Sigmoid colon (tissue), 7 donors: ENCODE data around the gene RPTOR. TPM values are rescaled to one million over a fixed set of nuclear protein-coding genes. Genes with fewer than 3 reads are reported as not detected.

Experiments used
- DNase-seq: peaks from one replicate; pipeline ENCODE4 v3.0.0-alpha.2; 2019
- H3K27ac ChIP-seq, 4 donors: fragments of 200-600 bp; sonication (generic); one replicate each; pipeline ENCODE4 v1.5.1; 2016 to 2019; ENCODE audit warnings: mild to moderate bottlenecking in 1 of 4
- H3K27me3 ChIP-seq, 3 donors: fragments of 200-600 bp; sonication (generic); one replicate each; pipeline ENCODE4 v1.5.1; 2019; ENCODE audit warnings: mild to moderate bottlenecking in 1 of 3
- H3K36me3 ChIP-seq, 4 donors: fragments of 200-600 bp; sonication (generic); one replicate each; pipeline ENCODE4 v1.5.1; 2016 to 2019
- H3K4me1 ChIP-seq, 4 donors: fragments of 200-600 bp; sonication (generic); one replicate each; pipeline ENCODE4 v1.5.1; 2017 to 2019
- H3K4me3 ChIP-seq, 4 donors: fragments of 200-600 bp; sonication (generic); one replicate each; pipeline ENCODE4 v1.5.1; 2017 to 2019; ENCODE audit warnings: mild to moderate bottlenecking in 2 of 4, moderate library complexity in 1 of 4
- H3K9me3 ChIP-seq, 4 donors: fragments of 200-600 bp in 3 of 4; sonication (generic) in 3 of 4; one replicate each; pipeline versions ENCODE4 v1.5.1 to v1.6.1; 2013 to 2019
- CTCF ChIP-seq, 4 experiments: fragments of 450-650 bp in 3 of 4; fragments of 200-600 bp in 1 of 4; IDR thresholded peaks; one replicate each; pipeline ENCODE4 v1.5.1; 2016 to 2019; ENCODE audit warnings: antibody characterized with exemption in 4 of 4, mild to moderate bottlenecking in 3 of 4, moderate library complexity in 2 of 4
- EP300 ChIP-seq, 4 donors: sonication (generic); formaldehyde crosslinking; IDR thresholded peaks; one replicate each; pipeline ENCODE4 v1.6.1; 2017; ENCODE audit warnings: antibody characterized with exemption in 4 of 4
- POLR2A ChIP-seq, 2 donors: fragments of 450-650 bp; IDR thresholded peaks; one replicate each; pipeline ENCODE4 v1.6.1; 2016; ENCODE audit warnings: antibody characterized with exemption in 2 of 2, mild to moderate bottlenecking in 2 of 2, moderate library complexity in 2 of 2
- POLR2AphosphoS5 ChIP-seq, 4 donors: sonication (generic); formaldehyde crosslinking; IDR thresholded peaks; one replicate each; pipeline ENCODE4 v1.6.1; 2017; ENCODE audit warnings: antibody characterized with exemption in 4 of 4
- WGBS, 2 donors: extraction: QIAGEN DNeasy Blood & Tissue Kit; methylation state at CpG; one replicate each; pipeline ENCODE4 v1.1.7; 2013; 5-methylcytosine and 5-hydroxymethylcytosine counted together
- intact Hi-C: fragments of 100-400 bp; cut with DNase I; formaldehyde crosslinking; loops from one replicate; pipeline ENCODE4 v1.15.1; 2023
- polyA plus RNA-seq, 3 donors: library from polyadenylated mRNA; stranded (reverse); fragments of 200-250 nt; gene quantifications; one replicate each; pipeline ENCODE4 v1.2.3, GENCODE V29; 2013
- total RNA-seq, 4 donors: library from RNA; depleted of rRNA; stranded (reverse); fragments of >200 nt; gene quantifications; one replicate each; pipeline ENCODE4 v1.1.0, GENCODE V29; 2016
- donor health status: healthy with polysubstance abuse.
- donor health status: Bipolar disorder and iron deficiency.
- donor health status: healthy.

The RPTOR gene
- total and polyA plus RNA-seq, 7 donors: 3.7 to 68.7 (median 22.9) TPM

GRCh38 chr17:80890196-80890920, 345.7 kb downstream of the RPTOR start:
- WGBS, 2 donors: 91 to 93% methylated on average over 31 of the region's 31 CpGs
- Histone ChIP-seq H3K4me3 (no peak overlapping the region), H3K27ac (peak overlapping the region in 3 of 4 donors; percentile 75 to 83 (median 82)), H3K27me3 (no peaks in the 10 kb centered on the region), H3K4me1 (peaks cover 0 to 33% (median 29%) of the 10 kb centered on the region in 4 donors), H3K9me3 (no peaks in the 10 kb centered on the region), H3K36me3 (peaks cover 0 to 49% (median 8%) of the 10 kb centered on the region in 4 donors)
- DNase-seq: peak; percentile 61
- intact Hi-C loops: no loop called here
- TF ChIP-seq CTCF (IDR thresholded peaks at IDR 0.05) (no peak), EP300 (IDR thresholded peaks at IDR 0.05) (no peak), POLR2A (IDR thresholded peaks at IDR 0.05) (no peak), POLR2AphosphoS5 (IDR thresholded peaks at IDR 0.05) (no peak)

- no peak for TF ChIP-seq CTCF (IDR thresholded peaks at IDR 0.05)
- TF ChIP-seq POLR2AphosphoS5 (IDR thresholded peaks at IDR 0.05): no peak
- TF ChIP-seq EP300 (IDR thresholded peaks at IDR 0.05): no peak
- no peak for TF ChIP-seq POLR2A (IDR thresholded peaks at IDR 0.05)
- peak overlapping the region; percentile 50 to 83 (median 78) for H3K27ac ChIP-seq
- H3K4me1 ChIP-seq: peaks cover 0 to 33% (median 29%) of the 10 kb centered on the region in 4 donors
- no peak overlapping the region for H3K4me3 ChIP-seq
- WGBS, 2 donors: 80 to 88% methylated on average over 18 of the region's 18 CpGs
- H3K36me3 ChIP-seq: peaks cover 0 to 49% (median 11%) of the 10 kb centered on the region in 4 donors
- intact Hi-C loops: no loop called here
- no peaks in the 10 kb centered on the region for H3K9me3 ChIP-seq
- DNase-seq: no peak
- no peaks in the 10 kb centered on the region for H3K27me3 ChIP-seq
These were observed 346.3 kb downstream of the RPTOR start for GRCh38 chr17:80890921-80891396.

GRCh38 chr17:80891397-80892018, 346.9 kb downstream of the RPTOR start:
- intact Hi-C loops: no loop called here
- Histone ChIP-seq H3K9me3 (no peaks in the 10 kb centered on the region), H3K27me3 (no peaks in the 10 kb centered on the region), H3K36me3 (peaks cover 0 to 46% (median 9%) of the 10 kb centered on the region in 4 donors), H3K4me1 (peaks cover 0 to 33% (median 29%) of the 10 kb centered on the region in 4 donors), H3K27ac (peak overlapping the region; percentile 50 to 83 (median 78)), H3K4me3 (no peak overlapping the region)
- WGBS, 2 donors: 78 to 80% methylated on average over 23 of the region's 23 CpGs
- peak; percentile 66 for DNase-seq
- TF ChIP-seq POLR2AphosphoS5 (IDR thresholded peaks at IDR 0.05) (peak in 3 of 4 donors; percentile 17 to 62 (median 41)), CTCF (IDR thresholded peaks at IDR 0.05) (peak in 2 of 4 experiments; percentile 16 to 29), EP300 (IDR thresholded peaks at IDR 0.05) (no peak), POLR2A (IDR thresholded peaks at IDR 0.05) (no peak)

GRCh38 chr17:80892019-80892855, 347.6 kb downstream of the RPTOR start:
- peaks cover 0 to 33% (median 29%) of the 10 kb centered on the region in 4 donors for H3K4me1 ChIP-seq
- no peaks in the 10 kb centered on the region for H3K27me3 ChIP-seq
- TF ChIP-seq POLR2AphosphoS5 (IDR thresholded peaks at IDR 0.05) (peak in 3 of 4 donors; percentile 59 to 81 (median 61)), EP300 (IDR thresholded peaks at IDR 0.05) (peak in 1 of 4 donors; percentile 74), POLR2A (IDR thresholded peaks at IDR 0.05) (no peak)
- DNase-seq: peak; percentile 77
- no peaks in the 10 kb centered on the region for H3K9me3 ChIP-seq
- H3K27ac ChIP-seq: peak overlapping the region; percentile 50 to 83 (median 78)
- no peak overlapping the region for H3K4me3 ChIP-seq
- 81 to 85% methylated on average over 35 of the region's 35 CpGs for WGBS, 2 donors
- H3K36me3 ChIP-seq: peaks cover 0 to 41% (median 7%) of the 10 kb centered on the region in 4 donors
- intact Hi-C loops: no loop called here
